Lung (tissue), 12 donors: ENCODE measurements around the gene TPGS2. TPM values are rescaled to one million over a fixed set of nuclear protein-coding genes. Genes with fewer than 3 reads are reported as not detected.

Experiments used
- ATAC-seq: fragments of 200-7000 bp; cut with Tn5 transposase; one replicate; pipeline ENCODE4 v1.9.1; 2020; ENCODE audit warnings: moderate number of reproducible peaks; ENCODE audit not compliant: insufficient read depth, low FRiP score
- DNase-seq, 3 donors: peaks; one replicate each; pipeline ENCODE4 v3.0.0-alpha.2; 2013 to 2017
- H3K27ac ChIP-seq, 2 donors: one replicate each; pipeline ENCODE4 v1.5.1; 2013; ENCODE audit warnings: mild to moderate bottlenecking in 2 of 2, moderate library complexity in 2 of 2, control low read depth in 1 of 2, inconsistent platforms in 1 of 2, low read depth in 1 of 2, low read length in 1 of 2
- H3K27me3 ChIP-seq, 3 donors: one replicate each; pipeline ENCODE4 v1.5.1; 2013; ENCODE audit warnings: low read length in 2 of 3; ENCODE audit not compliant: control insufficient read depth in 3 of 3, insufficient read depth in 3 of 3
- H3K36me3 ChIP-seq, 4 donors: one replicate each; pipeline ENCODE4 v1.5.1; 2013; ENCODE audit warnings: low read length in 4 of 4, mild to moderate bottlenecking in 1 of 4, moderate library complexity in 1 of 4; ENCODE audit not compliant: control insufficient read depth in 4 of 4, insufficient read depth in 4 of 4
- H3K4me1 ChIP-seq, 5 donors: one replicate each; pipeline ENCODE4 v1.5.1; 2013; ENCODE audit warnings: low read length in 5 of 5, mild to moderate bottlenecking in 2 of 5, moderate library complexity in 1 of 5; ENCODE audit not compliant: control insufficient read depth in 5 of 5, insufficient read depth in 5 of 5
- H3K4me3 ChIP-seq: one replicate; pipeline ENCODE4 v1.5.1; 2013; ENCODE audit warnings: mild to moderate bottlenecking, control low read depth, moderate library complexity
- H3K9ac ChIP-seq, 2 donors: one replicate each; pipeline ENCODE4 v1.5.1; 2013; ENCODE audit warnings: low read length in 2 of 2, control low read depth in 1 of 2; ENCODE audit not compliant: insufficient read depth in 1 of 2
- H3K9me3 ChIP-seq, 4 donors: one replicate each; pipeline ENCODE4 v1.5.1; 2013; ENCODE audit warnings: low read length in 3 of 4, mild to moderate bottlenecking in 1 of 4, moderate library complexity in 1 of 4; ENCODE audit not compliant: control insufficient read depth in 4 of 4, insufficient read depth in 3 of 4
- CTCF ChIP-seq: IDR thresholded peaks from 2 replicates; pipeline ENCODE4 v1.5.1; 2012; ENCODE audit warnings: mild to moderate bottlenecking; ENCODE audit errors: control extremely low read depth, extremely low read depth
- WGBS, 2 donors: extraction: QIAGEN DNeasy Blood & Tissue Kit; methylation state at CpG; one replicate each; pipeline ENCODE4 v1.1.7; 2013; 5-methylcytosine and 5-hydroxymethylcytosine counted together
- polyA plus RNA-seq, 2 donors: library from polyadenylated mRNA; stranded (reverse); fragments of 200-250 nt; gene quantifications; one replicate each; pipeline ENCODE4 v1.2.1, GENCODE V29; 2013
- total RNA-seq, 2 donors: library from RNA; depleted of rRNA in 1 of 2; stranded (reverse); fragments of >200 nt in 1 of 2; gene quantifications; one replicate each; pipeline ENCODE4 v1.2.1, GENCODE V29; 2014 to 2021
- donor health status: control.
- donor health status: control.
- donor health status: Bipolar disorder and iron deficiency.
- donor health status: healthy.
- donor health status: DM: yes; HTN: yes; CAD: no.

Gene TPGS2
- total and polyA plus RNA-seq, 4 donors: 45.5 to 122 (median 58.5) TPM

- DNase-seq: peak; percentile 34 to 73 (median 66)
- Histone ChIP-seq H3K4me3 (peak overlapping the region; percentile 78), H3K4me1 (peaks cover 0 to 28% (median 8%) of the 10 kb centered on the region in 5 donors), H3K27ac (peak overlapping the region; percentile 64 to 93), H3K9me3 (no peaks in the 10 kb centered on the region), H3K9ac (peak overlapping the region; percentile 43 to 89), H3K27me3 (no peaks in the 10 kb centered on the region), H3K36me3 (peaks cover 0 to 6% (median 0%) of the 10 kb centered on the region in 4 donors)
- no peak for TF ChIP-seq CTCF
- no peak for ATAC-seq
- WGBS, 2 donors: 7 to 23% methylated on average over 17 of the region's 17 CpGs
Observed at GRCh38 chr18:36829362-36830157, 758 bp upstream of the TPGS2 start.

GRCh38 chr18:36828157-36828629 is 609 bp downstream of the TPGS2 start:
- peak overlapping the region in 1 of 2 donors; percentile 80 for H3K27ac ChIP-seq
- H3K4me1 ChIP-seq: peaks cover 0 to 28% (median 8%) of the 10 kb centered on the region in 5 donors
- DNase-seq (peak in 2 of 3 donors; percentile 50 to 64), ATAC-seq (peak; percentile 1)
- peaks cover 0 to 6% (median 0%) of the 10 kb centered on the region in 4 donors for H3K36me3 ChIP-seq
- H3K27me3 ChIP-seq: no peaks in the 10 kb centered on the region
- H3K4me3 ChIP-seq: peak overlapping the region; percentile 78
- no peaks in the 10 kb centered on the region for H3K9me3 ChIP-seq
- 0 to 1% methylated on average over 18 of the region's 18 CpGs for WGBS, 2 donors
- peak overlapping the region; percentile 85 to 93 for H3K9ac ChIP-seq
- no peak for TF ChIP-seq CTCF

- DNase-seq (no peak), ATAC-seq (no peak)
- Histone ChIP-seq H3K9ac (no peak overlapping the region), H3K4me3 (no peak overlapping the region), H3K27me3 (no peaks in the 10 kb centered on the region), H3K27ac (no peak overlapping the region), H3K9me3 (no peaks in the 10 kb centered on the region), H3K4me1 (peaks cover 0 to 26% (median 6%) of the 10 kb centered on the region in 5 donors), H3K36me3 (peaks cover 0 to 10% (median 0%) of the 10 kb centered on the region in 4 donors)
- TF ChIP-seq CTCF: no peak
- 98 to 99% methylated on average over 3 of the region's 3 CpGs for WGBS, 2 donors
Observed at GRCh38 chr18:36826556-36826955, 2.2 kb downstream of the TPGS2 start.
